ENCODE results near the gene ABCB1. TPM values are rescaled to one million over a fixed set of nuclear protein-coding genes. Genes with fewer than 3 reads are reported as not detected.

ABCB1 gene
- total and polyA plus RNA-seq, 3 donors from 2014 or later = 6.5 to 8.6 (median 7.1) TPM

DNA sequence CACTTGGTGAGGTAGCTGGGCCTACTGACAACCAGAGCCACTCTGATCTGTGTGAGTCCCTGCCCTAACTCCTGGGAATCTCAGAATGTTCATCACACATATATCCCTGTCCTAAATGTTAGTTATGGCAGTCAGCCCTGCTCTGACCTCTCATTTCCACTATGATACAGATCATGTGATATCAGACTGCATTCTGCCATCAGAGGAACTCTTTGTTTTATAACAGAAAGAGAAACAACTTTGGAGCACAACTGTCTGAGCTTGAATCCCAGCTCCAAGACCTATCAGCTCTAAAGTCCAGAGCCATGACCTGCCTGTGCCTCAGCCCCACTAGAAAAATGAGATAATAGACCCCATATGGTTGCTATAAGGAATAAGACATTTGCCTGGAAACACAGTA, 70.6 kb downstream of the ABCB1 start:
- Histone ChIP-seq H3K36me3 (ENCODE audit: low read depth, missing control alignments) (no peaks in the 10 kb centered on the region), H3K27ac (no peak overlapping the region), H3K27me3 (no peaks in the 10 kb centered on the region), H3K4me1 (no peaks in the 10 kb centered on the region), H3K9me3 (no peaks in the 10 kb centered on the region), H3K4me3 (no peak overlapping the region)
- no peak for TF ChIP-seq POLR2A (IDR thresholded peaks at IDR 0.05)
- TF ChIP-seq, protein P1, sequence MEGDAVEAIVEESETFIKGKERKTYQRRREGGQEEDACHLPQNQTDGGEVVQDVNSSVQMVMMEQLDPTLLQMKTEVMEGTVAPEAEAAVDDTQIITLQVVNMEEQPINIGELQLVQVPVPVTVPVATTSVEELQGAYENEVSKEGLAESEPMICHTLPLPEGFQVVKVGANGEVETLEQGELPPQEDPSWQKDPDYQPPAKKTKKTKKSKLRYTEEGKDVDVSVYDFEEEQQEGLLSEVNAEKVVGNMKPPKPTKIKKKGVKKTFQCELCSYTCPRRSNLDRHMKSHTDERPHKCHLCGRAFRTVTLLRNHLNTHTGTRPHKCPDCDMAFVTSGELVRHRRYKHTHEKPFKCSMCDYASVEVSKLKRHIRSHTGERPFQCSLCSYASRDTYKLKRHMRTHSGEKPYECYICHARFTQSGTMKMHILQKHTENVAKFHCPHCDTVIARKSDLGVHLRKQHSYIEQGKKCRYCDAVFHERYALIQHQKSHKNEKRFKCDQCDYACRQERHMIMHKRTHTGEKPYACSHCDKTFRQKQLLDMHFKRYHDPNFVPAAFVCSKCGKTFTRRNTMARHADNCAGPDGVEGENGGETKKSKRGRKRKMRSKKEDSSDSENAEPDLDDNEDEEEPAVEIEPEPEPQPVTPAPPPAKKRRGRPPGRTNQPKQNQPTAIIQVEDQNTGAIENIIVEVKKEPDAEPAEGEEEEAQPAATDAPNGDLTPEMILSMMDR (IDR thresholded peaks at IDR 0.05) = no peak
- intact Hi-C loops (cut with DNase I; ENCODE audit: low total_unique reads) = no loop called here
- no peak for DNase-seq

DNA sequence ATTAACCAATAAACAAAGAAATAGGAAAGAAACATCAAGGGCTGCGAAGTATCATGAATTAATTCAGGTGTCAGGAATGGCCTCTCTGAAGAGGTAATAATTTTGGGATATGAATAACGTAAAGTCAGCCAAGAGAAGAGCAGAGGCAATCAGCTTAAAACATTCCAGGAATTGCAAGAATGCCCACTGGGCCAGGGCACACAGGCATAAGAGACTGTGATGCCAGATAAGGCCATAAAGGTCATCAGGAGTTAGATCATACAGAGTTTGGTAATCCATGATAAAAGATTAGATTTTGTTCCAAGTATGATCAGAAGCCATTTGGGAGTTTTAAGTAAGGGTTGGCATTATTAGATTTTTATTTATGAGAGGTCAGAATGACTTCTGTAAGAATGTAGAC, 72.0 kb downstream of the ABCB1 start:
- Histone ChIP-seq H3K9me3 (no peaks in the 10 kb centered on the region), H3K4me3 (no peak overlapping the region), H3K27me3 (no peaks in the 10 kb centered on the region), H3K4me1 (no peaks in the 10 kb centered on the region), H3K27ac (no peak overlapping the region), H3K36me3 (ENCODE audit: low read depth, missing control alignments) (no peaks in the 10 kb centered on the region)
- DNase-seq = no peak
- intact Hi-C loops (cut with DNase I; ENCODE audit: low total_unique reads) = no loop called here
- 67 to 78% methylated on average over 2 of the region's 2 CpGs for WGBS, 2 donors
- no peak for TF ChIP-seq POLR2A (IDR thresholded peaks at IDR 0.05)
- TF ChIP-seq, protein P1 (IDR thresholded peaks at IDR 0.05) = no peak

DNA sequence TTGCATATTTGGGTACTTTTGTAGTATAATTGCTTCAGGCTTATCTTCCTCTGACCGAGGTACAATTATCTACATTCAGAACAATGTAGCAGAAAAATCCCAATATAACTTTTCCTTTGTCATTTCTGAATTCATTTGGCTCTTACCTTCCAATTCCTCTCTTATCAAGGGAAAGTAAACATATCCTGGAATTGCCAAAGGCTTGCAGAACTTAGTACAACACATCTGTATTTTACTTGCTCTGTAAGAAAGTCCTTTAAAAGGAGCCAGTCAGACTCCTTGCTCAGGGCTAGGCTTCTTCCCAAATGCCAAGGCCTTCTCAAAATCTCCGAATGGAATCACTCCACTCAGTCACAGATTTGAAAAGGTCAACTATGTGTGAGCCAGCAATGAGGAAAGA, 81.9 kb downstream of the ABCB1 start:
- no peaks in the 10 kb centered on the region for H3K4me1 ChIP-seq
- no peaks in the 10 kb centered on the region for H3K9me3 ChIP-seq
- H3K27me3 ChIP-seq = no peaks in the 10 kb centered on the region
- H3K4me3 ChIP-seq = no peak overlapping the region
- TF ChIP-seq, protein P1 (IDR thresholded peaks at IDR 0.05) = no peak
- no peak for TF ChIP-seq POLR2A (IDR thresholded peaks at IDR 0.05)
- H3K36me3 ChIP-seq (ENCODE audit: low read depth, missing control alignments) = no peaks in the 10 kb centered on the region
- WGBS, 2 donors = 49 to 72% methylated on average over 2 of the region's 2 CpGs
- no peak for DNase-seq
- no peak overlapping the region for H3K27ac ChIP-seq
- intact Hi-C loops (cut with DNase I; ENCODE audit: low total_unique reads) = no loop called here

DNA sequence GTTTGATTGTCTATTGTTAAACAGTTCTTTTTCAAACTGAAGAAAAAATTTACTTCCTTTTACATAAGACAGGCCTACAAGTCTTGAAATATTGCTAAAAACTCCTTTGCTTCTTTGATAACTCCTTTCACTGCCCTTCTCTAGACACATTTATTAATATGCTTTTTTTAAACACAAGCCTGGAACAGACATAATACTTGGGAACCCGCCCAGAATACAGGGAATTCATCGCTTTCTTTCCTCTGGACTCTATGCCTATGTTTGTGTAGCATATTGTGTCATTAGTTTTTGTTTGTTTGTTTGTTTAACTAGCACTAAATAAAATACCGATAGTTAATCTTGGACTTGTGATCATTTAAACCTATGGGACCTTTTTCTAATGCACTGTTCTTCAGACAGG, 82.8 kb downstream of the ABCB1 start:
- intact Hi-C loops (cut with DNase I; ENCODE audit: low total_unique reads) = no loop called here

More for the DNA sequence above, 82.8 kb downstream of the ABCB1 start:
- H3K4me3 ChIP-seq = no peak overlapping the region
- no peaks in the 10 kb centered on the region for H3K36me3 ChIP-seq (ENCODE audit: low read depth, missing control alignments)
- H3K9me3 ChIP-seq = no peaks in the 10 kb centered on the region
- WGBS, 2 donors = 78 to 86% methylated on average over 3 of the region's 3 CpGs
- no peaks in the 10 kb centered on the region for H3K27me3 ChIP-seq
- no peak for TF ChIP-seq POLR2A (IDR thresholded peaks at IDR 0.05)
- TF ChIP-seq, protein P1 (IDR thresholded peaks at IDR 0.05) = no peak
- no peak for DNase-seq
- H3K27ac ChIP-seq = no peak overlapping the region
- no peaks in the 10 kb centered on the region for H3K4me1 ChIP-seq
